ENCODE data around the gene ABHD12.

The ABHD12 gene

GRCh38 chr20:25380945-25381614, 9.6 kb downstream of the ABHD12 start:
- no peak for DNase-seq

- DNase-seq: no peak
These were observed 11.5 kb downstream of the ABHD12 start for GRCh38 chr20:25378884-25379733.

- DNase-seq: no peak
These were observed 12.3 kb downstream of the ABHD12 start for GRCh38 chr20:25378189-25378883.

GRCh38 chr20:25376886-25377285, 13.7 kb downstream of the ABHD12 start:
- no peak for DNase-seq

- DNase-seq: no peak
These were observed 14.4 kb downstream of the ABHD12 start for GRCh38 chr20:25376236-25376635.

GRCh38 chr20:25374842-25375241, 15.8 kb downstream of the ABHD12 start:
- no peak for DNase-seq

GRCh38 chr20:25372584-25373336, 17.9 kb downstream of the ABHD12 start:
- no peak for DNase-seq

DNA sequence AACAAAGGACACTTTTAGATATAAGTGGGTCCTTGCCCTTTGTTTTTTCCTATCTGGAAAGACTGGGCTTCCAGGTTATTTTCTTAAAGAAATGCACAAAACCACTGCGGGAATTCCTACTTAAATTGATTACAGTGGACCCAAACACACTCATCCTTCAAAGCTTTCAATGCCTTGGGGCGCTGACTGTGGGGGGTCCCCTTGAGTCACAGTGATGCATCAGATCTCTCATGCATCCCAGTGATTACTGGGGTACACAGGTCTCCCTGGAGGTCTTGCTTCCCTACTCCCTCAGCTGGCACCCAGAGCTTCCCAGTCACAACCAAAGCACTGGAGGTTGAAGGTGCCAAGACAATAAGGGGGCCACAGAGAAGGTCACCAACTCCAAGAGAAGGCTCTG, 20.7 kb downstream of the ABHD12 start:
- DNase-seq: no peak

DNA sequence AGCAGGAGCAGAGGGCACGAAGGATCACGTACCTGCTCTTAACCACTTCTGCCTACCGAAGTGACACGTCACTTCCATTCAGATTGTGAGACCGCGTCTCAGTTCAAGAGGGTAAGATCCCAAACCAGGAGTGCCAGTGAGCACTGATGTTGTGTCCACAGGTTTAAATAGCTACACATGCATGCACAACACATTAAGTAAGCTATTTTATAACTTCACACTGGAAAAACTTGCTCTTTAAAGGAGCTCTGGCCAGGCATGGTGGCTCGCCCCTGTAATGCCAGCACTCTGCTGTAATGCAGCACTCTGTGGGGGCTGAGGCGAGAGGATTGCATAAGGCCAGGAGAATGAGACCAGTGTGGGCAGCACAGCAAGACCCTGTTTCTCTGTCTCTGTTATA, 21.1 kb downstream of the ABHD12 start:
- DNase-seq: no peak

DNA sequence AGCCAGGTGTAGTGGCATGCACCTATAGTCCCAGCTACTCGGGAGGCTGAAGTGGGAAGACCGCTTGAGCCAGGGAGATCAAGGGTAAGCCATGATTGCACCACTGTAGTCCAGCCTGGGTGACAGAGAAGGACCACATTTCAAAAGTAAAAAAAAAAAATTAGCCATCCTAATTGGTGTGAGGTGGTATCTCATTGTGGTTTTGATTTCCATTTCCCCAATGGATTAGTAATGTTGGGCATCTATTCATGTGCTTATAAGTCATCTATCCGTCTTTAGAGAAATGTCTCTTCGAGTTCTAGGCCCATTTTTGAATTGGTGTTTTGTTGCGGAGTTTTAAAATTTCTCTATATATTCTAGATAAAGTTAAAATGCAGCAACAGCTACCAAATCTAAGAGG, 21.7 kb downstream of the ABHD12 start:
- no peak for DNase-seq

DNA sequence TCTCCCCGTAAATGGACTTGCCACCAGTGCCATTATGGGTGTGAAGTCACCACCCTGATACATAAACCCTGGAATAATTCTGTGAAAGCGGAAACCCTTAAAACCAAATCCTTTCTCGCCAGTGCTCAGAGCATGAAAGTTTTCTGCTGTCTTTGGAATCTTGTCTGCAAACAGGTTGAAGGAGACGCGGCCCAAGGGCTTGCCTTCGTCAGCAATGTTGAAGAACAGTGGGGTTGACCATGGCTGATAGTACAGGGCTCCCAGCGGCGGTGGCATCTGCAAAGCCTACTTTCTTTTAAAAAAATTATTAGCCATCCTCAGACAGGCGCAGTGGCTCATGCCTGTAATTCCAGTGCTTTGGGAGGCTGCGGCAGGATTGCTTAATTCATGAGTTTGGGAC, 22.1 kb downstream of the ABHD12 start:
- DNase-seq: no peak

DNA sequence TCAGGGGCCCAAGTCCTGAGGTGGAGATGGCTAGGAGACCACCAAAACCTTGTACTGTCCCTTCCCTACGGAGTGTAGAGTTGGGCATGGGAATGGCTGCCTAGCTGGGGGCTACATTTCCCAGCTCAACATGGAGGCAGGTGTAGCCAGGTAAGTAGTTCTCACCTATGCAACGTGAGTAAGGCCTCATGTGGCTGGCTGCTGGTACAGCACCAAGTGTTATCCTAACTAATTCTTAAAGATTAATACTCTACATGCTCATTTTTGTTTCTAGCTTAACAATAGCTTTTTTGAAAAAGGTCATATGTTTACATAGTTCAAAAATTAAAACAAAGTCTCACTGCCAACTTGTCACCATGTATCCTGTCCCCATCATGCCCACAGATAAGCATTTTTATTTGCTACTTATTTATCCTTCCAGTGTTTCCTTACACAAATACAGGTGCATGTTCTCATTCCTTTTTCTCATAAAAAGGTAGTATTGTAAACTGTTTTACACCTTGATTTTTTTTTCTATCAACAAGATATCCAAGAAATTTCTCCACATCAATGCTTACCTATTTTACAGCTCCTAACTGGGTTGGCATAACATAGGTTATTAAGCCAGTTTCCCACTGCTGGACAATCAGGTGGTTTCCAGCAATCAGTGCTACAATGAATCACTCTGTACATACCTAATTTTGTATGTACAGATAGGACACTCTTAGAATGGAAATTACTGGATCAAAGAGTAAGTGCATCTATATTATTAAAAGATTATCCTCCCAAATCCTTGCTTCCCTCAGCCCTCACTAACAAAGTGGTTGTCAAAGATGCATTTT, 25.5 kb downstream of the ABHD12 start:
- DNase-seq: no peak

- DNase-seq: no peak
These were observed 26.4 kb downstream of the ABHD12 start for GRCh38 chr20:25364180-25364788.

GRCh38 chr20:25361287-25361683, 29.4 kb downstream of the ABHD12 start:
- no peak for DNase-seq

DNA sequence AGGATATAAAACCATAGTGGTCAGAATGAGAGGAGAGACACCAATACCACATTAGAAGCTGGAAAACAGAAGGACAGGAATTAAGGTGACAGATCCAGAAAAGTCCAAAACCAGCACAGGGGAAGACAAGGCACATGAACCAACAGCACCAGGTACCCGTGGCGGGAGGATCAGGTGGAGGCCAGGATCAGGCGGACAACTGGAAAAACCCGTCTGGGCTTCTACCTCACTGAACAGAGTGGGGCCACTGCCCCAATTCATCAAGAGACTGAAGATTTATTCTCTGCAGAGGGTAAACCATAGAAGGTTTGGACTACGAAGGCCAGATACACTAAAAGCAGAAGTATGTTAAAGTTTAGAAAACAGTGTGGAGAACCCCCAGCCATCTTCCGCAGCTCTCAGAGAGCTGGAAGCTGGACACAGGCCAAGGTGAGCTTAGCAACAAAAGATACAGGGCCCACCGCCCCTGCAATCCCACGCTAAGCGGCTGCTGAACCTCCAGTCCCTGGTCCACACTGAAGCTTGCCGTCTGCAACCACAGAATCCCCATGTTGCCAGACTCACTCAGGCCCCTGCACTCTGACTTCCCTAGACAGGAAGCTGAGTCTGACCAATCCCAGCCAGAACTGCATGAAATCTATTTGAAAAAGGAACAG, 29.9 kb downstream of the ABHD12 start:
- peak; percentile 34 for DNase-seq

GRCh38 chr20:25356271-25356933, 34.2 kb downstream of the ABHD12 start:
- DNase-seq: no peak

- DNase-seq: no peak
These were observed 34.8 kb downstream of the ABHD12 start for GRCh38 chr20:25355866-25356265.

DNA sequence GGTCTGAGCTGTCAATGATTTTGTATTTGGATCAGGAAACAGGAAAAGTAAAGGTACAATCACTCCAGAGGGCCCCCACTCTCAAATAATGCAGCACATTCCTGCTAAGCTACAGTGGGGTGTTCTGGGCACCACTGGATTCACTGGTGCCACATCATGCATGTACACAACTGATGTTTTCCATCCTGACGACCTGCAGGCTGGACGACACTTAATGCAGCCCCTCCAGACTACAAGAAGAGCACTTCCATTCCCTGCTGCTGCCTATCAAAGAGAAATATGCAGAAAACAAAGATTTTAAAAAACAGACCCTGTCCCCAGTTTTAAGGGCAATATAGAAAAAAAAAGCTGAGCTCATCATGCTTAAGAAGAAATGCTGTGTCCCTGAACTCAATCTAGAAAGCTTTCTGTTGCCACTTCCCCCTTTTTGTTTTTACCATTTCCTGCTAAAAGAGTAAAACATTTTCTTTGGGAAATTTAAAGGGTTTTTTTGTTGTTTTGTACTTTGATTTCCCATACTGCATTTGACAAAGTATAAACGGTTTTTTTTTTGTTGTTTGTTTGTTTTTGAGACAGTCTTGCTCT, 35.5 kb downstream of the ABHD12 start:
- no peak for DNase-seq

GRCh38 chr20:25353747-25354705, 36.6 kb downstream of the ABHD12 start:
- no peak for DNase-seq

Measured in right hindlimb (tissue), 1 donor.